Fibroblast of mammary gland (primary cell): Measurements from ENCODE around the gene MMP2.
A peak's percentile ranks its signal among the peaks of the same experiment; 100 is the strongest.

ENCODE experiments used
- DNase-seq: peaks from one replicate; pipeline ENCODE4 v3.0.0-alpha.2; 2010; ENCODE audit warnings: low read depth
- H3K4me3 ChIP-seq: 2 replicates; pipeline ENCODE4 v1.5.1; 2011; ENCODE audit warnings: low read depth, mild to moderate bottlenecking, low read length, moderate library complexity; ENCODE audit not compliant: control insufficient read depth
- TF ChIP-seq, protein P1 (sequence below): conservative IDR thresholded peaks from 2 replicates; pipeline ENCODE4 v1.5.1; 2011; ENCODE audit warnings: low read depth, low read length, inconsistent platforms; ENCODE audit not compliant: control insufficient read depth, insufficient read depth

Gene MMP2

GRCh38 chr16:55502801-55503366 is 23.9 kb downstream of the MMP2 start:
- DNase-seq: peak; percentile 94

GRCh38 chr16:55503726-55504550 is 24.9 kb downstream of the MMP2 start:
- no peak for DNase-seq
- H3K4me3 ChIP-seq: no peak overlapping the region
- TF ChIP-seq, protein P1, sequence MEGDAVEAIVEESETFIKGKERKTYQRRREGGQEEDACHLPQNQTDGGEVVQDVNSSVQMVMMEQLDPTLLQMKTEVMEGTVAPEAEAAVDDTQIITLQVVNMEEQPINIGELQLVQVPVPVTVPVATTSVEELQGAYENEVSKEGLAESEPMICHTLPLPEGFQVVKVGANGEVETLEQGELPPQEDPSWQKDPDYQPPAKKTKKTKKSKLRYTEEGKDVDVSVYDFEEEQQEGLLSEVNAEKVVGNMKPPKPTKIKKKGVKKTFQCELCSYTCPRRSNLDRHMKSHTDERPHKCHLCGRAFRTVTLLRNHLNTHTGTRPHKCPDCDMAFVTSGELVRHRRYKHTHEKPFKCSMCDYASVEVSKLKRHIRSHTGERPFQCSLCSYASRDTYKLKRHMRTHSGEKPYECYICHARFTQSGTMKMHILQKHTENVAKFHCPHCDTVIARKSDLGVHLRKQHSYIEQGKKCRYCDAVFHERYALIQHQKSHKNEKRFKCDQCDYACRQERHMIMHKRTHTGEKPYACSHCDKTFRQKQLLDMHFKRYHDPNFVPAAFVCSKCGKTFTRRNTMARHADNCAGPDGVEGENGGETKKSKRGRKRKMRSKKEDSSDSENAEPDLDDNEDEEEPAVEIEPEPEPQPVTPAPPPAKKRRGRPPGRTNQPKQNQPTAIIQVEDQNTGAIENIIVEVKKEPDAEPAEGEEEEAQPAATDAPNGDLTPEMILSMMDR: no peak

More at GRCh38 chr16:55502801-55503366, 23.9 kb downstream of the MMP2 start:
- TF ChIP-seq, protein P1: no peak
- no peak overlapping the region for H3K4me3 ChIP-seq

- no peak for DNase-seq
- no peak overlapping the region for H3K4me3 ChIP-seq
- TF ChIP-seq, protein P1: no peak
Observed at GRCh38 chr16:55505333-55506015, 26.5 kb downstream of the MMP2 start.

DNA sequence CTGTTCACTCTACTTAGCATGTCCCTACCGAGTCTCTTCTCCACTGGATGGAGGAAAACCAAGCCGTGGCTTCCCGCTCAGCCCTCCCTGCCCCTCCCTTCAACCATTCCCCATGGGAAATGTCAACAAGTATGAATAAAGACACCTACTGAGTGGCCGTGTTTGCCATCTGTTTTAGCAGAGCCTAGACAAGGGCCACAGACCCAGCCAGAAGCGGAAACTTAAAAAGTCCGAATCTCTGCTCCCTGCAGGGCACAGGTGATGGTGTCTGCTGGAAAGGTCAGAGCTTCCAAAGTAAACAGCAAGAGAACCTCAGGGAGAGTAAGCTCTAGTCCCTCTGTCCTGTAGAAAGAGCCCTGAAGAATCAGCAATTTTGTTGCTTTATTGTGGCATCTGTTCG is 27.1 kb downstream of the MMP2 start:
- DNase-seq: no peak
- TF ChIP-seq, protein P1: no peak
- no peak overlapping the region for H3K4me3 ChIP-seq

GRCh38 chr16:55506708-55507107 is 27.7 kb downstream of the MMP2 start:
- no peak overlapping the region for H3K4me3 ChIP-seq
- DNase-seq: no peak
- TF ChIP-seq, protein P1: no peak

GRCh38 chr16:55508271-55508921 is 29.4 kb downstream of the MMP2 start:
- no peak for DNase-seq
- peak overlapping the region; percentile 52 for H3K4me3 ChIP-seq
- TF ChIP-seq, protein P1: no peak
